Measurements from ENCODE around the gene NOP53. TPM values are rescaled to one million over a fixed set of nuclear protein-coding genes. Genes with fewer than 3 reads are reported as not detected.

NOP53 gene
- total and polyA plus RNA-seq, 8 donors = 297 to 576 (median 392) TPM

DNA sequence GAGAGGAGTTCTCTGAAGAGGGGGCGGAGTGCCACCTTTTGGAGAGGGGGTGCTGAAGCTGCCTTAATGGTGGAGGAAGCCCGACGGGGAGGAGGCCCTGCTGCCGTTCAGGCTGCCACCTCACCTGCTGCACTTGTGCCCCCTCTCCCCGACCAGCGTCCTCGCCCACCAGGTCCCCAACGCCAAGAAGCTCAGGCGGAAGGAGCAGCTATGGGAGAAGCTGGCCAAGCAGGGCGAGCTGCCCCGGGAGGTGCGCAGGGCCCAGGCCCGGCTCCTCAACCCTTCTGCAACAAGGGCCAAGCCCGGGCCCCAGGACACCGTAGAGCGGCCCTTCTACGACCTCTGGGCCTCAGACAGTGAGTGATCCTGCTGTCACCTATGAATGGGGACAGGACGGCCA, 5.4 kb downstream of the NOP53 start:
- H3K4me3 ChIP-seq = no peak overlapping the region
- no peak overlapping the region for H3K27ac ChIP-seq
- ATAC-seq (no peak), DNase-seq (no peak), FAIRE-seq (no peak)
- no peaks in the 10 kb centered on the region for H3K27me3 ChIP-seq
- intact Hi-C loops (cut with DNase I) = no loop called here
- H3K4me1 ChIP-seq = peaks cover 4 to 14% (median 11%) of the 10 kb centered on the region in 3 donors
- TF ChIP-seq, protein P1, sequence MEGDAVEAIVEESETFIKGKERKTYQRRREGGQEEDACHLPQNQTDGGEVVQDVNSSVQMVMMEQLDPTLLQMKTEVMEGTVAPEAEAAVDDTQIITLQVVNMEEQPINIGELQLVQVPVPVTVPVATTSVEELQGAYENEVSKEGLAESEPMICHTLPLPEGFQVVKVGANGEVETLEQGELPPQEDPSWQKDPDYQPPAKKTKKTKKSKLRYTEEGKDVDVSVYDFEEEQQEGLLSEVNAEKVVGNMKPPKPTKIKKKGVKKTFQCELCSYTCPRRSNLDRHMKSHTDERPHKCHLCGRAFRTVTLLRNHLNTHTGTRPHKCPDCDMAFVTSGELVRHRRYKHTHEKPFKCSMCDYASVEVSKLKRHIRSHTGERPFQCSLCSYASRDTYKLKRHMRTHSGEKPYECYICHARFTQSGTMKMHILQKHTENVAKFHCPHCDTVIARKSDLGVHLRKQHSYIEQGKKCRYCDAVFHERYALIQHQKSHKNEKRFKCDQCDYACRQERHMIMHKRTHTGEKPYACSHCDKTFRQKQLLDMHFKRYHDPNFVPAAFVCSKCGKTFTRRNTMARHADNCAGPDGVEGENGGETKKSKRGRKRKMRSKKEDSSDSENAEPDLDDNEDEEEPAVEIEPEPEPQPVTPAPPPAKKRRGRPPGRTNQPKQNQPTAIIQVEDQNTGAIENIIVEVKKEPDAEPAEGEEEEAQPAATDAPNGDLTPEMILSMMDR (IDR thresholded peaks at IDR 0.05) = no peak
- H3K9me3 ChIP-seq = no peaks in the 10 kb centered on the region
- H3K36me3 ChIP-seq = peaks cover 11 to 86% (median 47%) of the 10 kb centered on the region in 3 donors
- 93 to 95% methylated on average over 16 to 18 of the region's 18 CpGs for WGBS, 2 donors

DNA sequence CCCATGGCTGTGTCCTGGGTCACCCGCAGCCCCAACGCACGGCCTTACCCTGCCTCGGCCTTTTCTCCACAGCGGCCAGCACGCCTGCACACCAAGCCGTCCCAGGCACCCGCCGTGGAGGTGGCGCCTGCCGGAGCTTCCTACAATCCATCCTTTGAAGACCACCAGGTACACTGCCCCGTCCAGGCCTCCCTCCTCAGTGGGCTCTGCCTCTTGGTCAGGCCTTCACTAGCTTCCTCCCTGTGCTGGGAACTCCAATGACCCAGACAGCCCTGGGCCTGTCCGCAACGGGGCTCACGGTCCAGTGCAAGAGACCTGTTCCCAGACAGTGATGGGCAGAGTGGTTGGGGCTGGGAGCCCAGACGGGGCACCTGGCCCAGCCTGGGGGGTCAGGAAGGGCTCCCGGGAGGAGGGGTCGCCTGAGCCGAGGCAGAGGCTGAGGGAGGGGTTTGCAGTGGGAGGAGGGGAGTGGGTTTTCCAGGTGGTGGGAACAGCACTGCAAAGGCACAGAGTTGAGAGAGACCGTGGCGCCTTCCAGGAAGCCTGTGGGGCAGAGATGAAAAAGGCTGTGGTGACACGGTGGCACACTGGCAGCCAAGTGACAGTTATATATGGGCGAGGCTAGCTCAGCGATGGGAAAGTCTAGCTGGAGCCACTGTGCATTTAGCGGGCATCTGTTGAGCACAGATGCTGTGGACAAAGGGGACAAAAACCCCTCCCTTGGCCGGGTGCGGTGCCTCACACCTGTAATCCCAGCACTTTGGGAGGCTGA, 7.3 kb downstream of the NOP53 start:
- ATAC-seq (no peak), DNase-seq (no peak), FAIRE-seq (no peak)
- intact Hi-C loops (cut with DNase I) = no loop called here
- WGBS, 2 donors = 88 to 89% methylated on average over 27 of the region's 27 CpGs
- TF ChIP-seq, protein P1 (IDR thresholded peaks at IDR 0.05) = no peak
- Histone ChIP-seq H3K36me3 (peaks cover 11 to 92% (median 64%) of the 10 kb centered on the region in 3 donors), H3K4me1 (peaks cover 0 to 2% (median 2%) of the 10 kb centered on the region in 3 donors), H3K27me3 (no peaks in the 10 kb centered on the region), H3K4me3 (no peak overlapping the region), H3K27ac (no peak overlapping the region), H3K9me3 (no peaks in the 10 kb centered on the region)

DNA sequence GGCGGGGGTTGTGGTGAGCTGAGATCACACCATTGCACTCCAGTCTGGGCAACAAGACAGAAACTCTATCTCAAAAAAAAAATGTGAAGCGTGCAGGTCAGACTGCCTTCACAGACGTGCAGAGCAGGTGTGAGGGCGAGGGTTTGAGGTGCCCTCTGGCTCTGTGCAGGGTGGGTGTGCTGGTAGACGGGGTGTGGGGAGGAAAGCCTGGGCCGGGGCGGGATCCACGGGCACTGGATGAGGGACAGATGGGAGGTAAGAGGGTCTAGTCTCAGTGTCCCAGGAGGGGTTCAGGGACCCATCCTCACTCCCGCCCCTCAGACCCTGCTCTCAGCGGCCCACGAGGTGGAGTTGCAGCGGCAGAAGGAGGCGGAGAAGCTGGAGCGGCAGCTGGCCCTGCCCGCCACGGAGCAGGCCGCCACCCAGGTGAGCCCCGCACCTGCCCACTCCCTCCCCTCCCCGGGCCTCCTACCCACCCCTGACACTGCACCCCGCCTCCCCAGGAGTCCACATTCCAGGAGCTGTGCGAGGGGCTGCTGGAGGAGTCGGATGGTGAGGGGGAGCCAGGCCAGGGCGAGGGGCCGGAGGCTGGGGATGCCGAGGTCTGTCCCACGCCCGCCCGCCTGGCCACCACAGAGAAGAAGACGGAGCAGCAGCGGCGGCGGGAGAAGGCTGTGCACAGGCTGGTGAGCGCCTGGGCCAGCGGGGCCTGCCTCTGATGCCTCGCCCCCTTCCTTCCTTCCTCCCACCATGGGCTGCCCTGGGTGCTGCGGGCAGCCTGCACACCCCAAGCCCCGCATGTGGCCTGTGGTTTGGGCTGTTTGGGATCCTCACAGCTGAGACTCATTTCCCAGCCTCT, 9.1 kb downstream of the NOP53 start:
- H3K4me3 ChIP-seq = no peak overlapping the region
- DNase-seq (peak in 1 of 6 donors; percentile 70), FAIRE-seq (no peak), ATAC-seq (no peak)
- WGBS, 2 donors = 93 to 94% methylated on average over 29 to 37 of the region's 37 CpGs
- no peaks in the 10 kb centered on the region for H3K27me3 ChIP-seq
- H3K4me1 ChIP-seq = peaks cover 0 to 7% (median 6%) of the 10 kb centered on the region in 3 donors
- H3K9me3 ChIP-seq = no peaks in the 10 kb centered on the region
- no peak overlapping the region for H3K27ac ChIP-seq
- TF ChIP-seq, protein P1 (IDR thresholded peaks at IDR 0.05) = no peak
- intact Hi-C loops (cut with DNase I) = no loop called here
- H3K36me3 ChIP-seq = peaks cover 11 to 83% (median 65%) of the 10 kb centered on the region in 3 donors

DNA sequence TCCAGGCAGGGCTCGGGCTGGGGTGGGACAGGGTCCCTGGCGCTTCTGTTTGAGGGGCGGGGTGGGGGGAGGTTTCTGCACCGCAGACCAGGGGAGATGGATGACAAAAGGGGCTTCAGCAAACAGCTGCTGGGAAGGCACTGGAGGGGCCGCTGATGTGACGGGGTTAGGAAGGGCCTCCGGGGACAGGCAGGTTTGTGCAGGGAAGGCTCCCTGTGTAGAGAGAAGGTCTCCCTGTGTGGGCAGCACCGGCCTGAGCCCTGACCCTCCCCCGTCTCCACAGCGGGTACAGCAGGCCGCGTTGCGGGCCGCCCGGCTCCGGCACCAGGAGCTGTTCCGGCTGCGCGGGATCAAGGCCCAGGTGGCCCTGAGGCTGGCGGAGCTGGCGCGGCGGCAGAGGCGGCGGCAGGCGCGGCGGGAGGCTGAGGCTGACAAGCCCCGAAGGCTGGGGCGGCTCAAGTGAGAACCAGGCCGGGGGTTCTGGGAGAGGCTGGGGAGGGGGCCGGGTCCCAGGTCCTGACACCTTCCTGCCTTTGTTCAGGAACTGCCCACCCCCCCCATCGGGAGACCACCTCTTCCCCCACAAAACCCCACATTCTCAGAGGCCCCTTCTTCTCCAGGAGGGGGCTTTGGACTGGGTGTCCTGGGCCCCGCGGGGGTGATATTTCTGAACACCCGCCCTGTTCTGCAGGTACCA, 9.9 kb downstream of the NOP53 start:
- H3K9me3 ChIP-seq = no peaks in the 10 kb centered on the region
- H3K4me1 ChIP-seq = peaks cover 0 to 7% (median 6%) of the 10 kb centered on the region in 3 donors
- DNase-seq = peak in 1 of 6 donors; percentile 70
- peaks cover 11 to 75% (median 60%) of the 10 kb centered on the region in 3 donors for H3K36me3 ChIP-seq
- no peak overlapping the region for H3K4me3 ChIP-seq
- no peaks in the 10 kb centered on the region for H3K27me3 ChIP-seq
- WGBS, 2 donors = 87 to 91% methylated on average over 30 to 36 of the region's 36 CpGs
- FAIRE-seq = no peak
- ATAC-seq = no peak
- intact Hi-C loops (cut with DNase I) = no loop called here
- no peak overlapping the region for H3K27ac ChIP-seq
- TF ChIP-seq, protein P1 (IDR thresholded peaks at IDR 0.05) = no peak

Data from pancreas (tissue), 10 donors.